Endometrial microvascular endothelial cells (primary cell): ENCODE data around the gene HEBP1. TPM values are rescaled to one million over a fixed set of nuclear protein-coding genes. Genes with fewer than 3 reads are reported as not detected.
"Not testable (repeated sequence)": the region's sequence is repeated elsewhere in the genome, so short reads cannot be mapped to it uniquely, and the experiment has no call there.

Experiments
- in situ Hi-C: cut with HindIII; loops from 2 replicates; pipeline ENCODE4 v1.10.0; 2017; ENCODE audit warnings: low sequenced_read_pairs, low pct_unique_long_range_greater_than_20kb; ENCODE audit errors: inconsistent ontology term
- total RNA-seq: library from RNA; depleted of rRNA; stranded (reverse); fragments of >200 nt; gene quantifications from one replicate; pipeline ENCODE4 v1.2.3, GENCODE V29; 2015; ENCODE audit errors: inconsistent ontology term

HEBP1 gene
- total RNA-seq = 37.6 TPM

GRCh38 chr12:12999959-13000615 is at the start of gene HEBP1:
Gene HEBP1 (minus strand): TSS chr12:13000265. CDS start chr12:13000114, 151 bp downstream.
- in situ Hi-C loops = loop anchor here (25.0 kb wide), 2 partner anchors 163 to 212 kb away; no protein-coding TSS in a partner anchor

- in situ Hi-C loops = no loop called here
Observed at GRCh38 chr12:13049816-13050215, 49.8 kb upstream of the HEBP1 start.

- in situ Hi-C loops = no loop called here
Observed at GRCh38 chr12:13046964-13047363, 46.9 kb upstream of the HEBP1 start.

- in situ Hi-C loops = no loop called here
Observed at GRCh38 chr12:13045816-13046215, 45.8 kb upstream of the HEBP1 start.

- in situ Hi-C loops = no loop called here
Observed at GRCh38 chr12:13044906-13045299, 44.8 kb upstream of the HEBP1 start.

GRCh38 chr12:13044002-13044905 is 44.2 kb upstream of the HEBP1 start, which contains the start of gene FAM234B:
Gene FAM234B (plus strand): TSS chr12:13044381. CDS start chr12:13044404, 23 bp downstream.
- in situ Hi-C loops = no loop called here

GRCh38 chr12:13042666-13043230 is 42.7 kb upstream of the HEBP1 start:
- in situ Hi-C loops = no loop called here

GRCh38 chr12:13041224-13041623 is 41.2 kb upstream of the HEBP1 start:
- in situ Hi-C loops = no loop called here

- in situ Hi-C loops = no loop called here
Observed at GRCh38 chr12:13039328-13039956, 39.4 kb upstream of the HEBP1 start.

- in situ Hi-C loops = no loop called here
Observed at GRCh38 chr12:13038491-13039161, 38.6 kb upstream of the HEBP1 start.

GRCh38 chr12:13036881-13037280 is 36.8 kb upstream of the HEBP1 start:
- in situ Hi-C loops = no loop called here

GRCh38 chr12:13035335-13035734 is 35.3 kb upstream of the HEBP1 start:
- in situ Hi-C loops = not testable (repeated sequence)

GRCh38 chr12:13033476-13033875 is 33.4 kb upstream of the HEBP1 start:
- in situ Hi-C loops = no loop called here

GRCh38 chr12:13032164-13032563 is 32.1 kb upstream of the HEBP1 start:
- in situ Hi-C loops = no loop called here

GRCh38 chr12:13030541-13031291 is 30.7 kb upstream of the HEBP1 start:
- in situ Hi-C loops = no loop called here

GRCh38 chr12:13028825-13029570 is 28.9 kb upstream of the HEBP1 start:
- in situ Hi-C loops = no loop called here

- in situ Hi-C loops = no loop called here
Observed at GRCh38 chr12:13027508-13027907, 27.4 kb upstream of the HEBP1 start.
